Activated CD4-positive, alpha-beta T cell treated with anti-CD3 and anti-CD28 coated beads, Interleukin-2, amount 50 U/mL, for 24 hours (primary cell): ENCODE measurements around the gene XKRX.

Experiments
- DNase-seq, 2 donors: peaks; one replicate each; pipeline ENCODE4 v3.0.0-alpha.2; 2020; ENCODE audit warnings: low read depth in 1 of 2, low spot score in 1 of 2

Gene XKRX

DNA sequence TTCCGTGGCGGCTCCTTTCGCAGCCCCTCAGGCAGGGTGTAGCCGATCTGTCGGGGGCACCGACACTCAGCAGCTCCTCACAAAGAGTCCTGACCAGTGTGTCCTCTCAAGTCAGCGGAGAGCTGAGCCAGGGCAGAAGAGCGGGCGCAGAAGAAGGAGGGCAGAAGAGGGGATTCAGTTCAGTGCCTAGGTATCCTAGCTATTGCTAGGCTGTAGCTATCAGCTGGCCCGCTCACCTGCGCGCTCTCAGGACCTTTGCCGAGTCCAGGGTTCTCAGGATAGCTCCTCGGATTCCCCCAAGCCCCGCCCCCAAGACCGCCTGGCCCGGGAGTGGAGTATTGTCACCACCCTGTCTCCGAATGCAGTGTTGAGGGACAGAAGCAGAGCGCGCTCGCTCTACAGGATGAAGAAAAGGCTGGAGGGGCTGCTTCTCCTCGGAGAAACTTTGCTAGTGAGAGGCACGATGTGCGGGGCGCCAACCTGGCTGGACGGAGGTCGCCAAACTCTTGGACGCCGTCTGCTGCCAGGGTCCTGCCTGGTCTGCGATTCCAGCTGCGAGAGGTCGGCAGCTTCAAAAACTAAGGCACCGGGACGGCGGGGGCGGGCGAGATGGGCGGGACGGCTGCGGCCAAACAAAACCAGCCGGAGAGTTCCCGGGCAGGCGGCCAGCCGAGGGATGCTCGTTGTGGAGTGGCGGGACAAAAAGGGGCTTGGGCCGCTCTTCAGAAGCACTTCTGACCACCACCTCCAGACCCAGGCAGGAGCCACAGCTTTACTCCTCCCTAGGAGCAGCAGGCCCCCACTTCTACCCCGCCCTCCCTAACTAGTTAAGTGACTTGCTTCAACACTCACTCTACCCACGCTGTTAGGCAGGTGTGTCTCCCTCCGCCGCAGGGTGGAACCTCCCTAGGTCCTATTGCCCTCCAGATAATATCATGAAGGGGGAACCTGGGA lies at the start of gene XKRX:
XKRX (minus strand) TSS at position 258 of the 954 bp plus-strand sequence. CDS start 613 bp downstream, outside the sequence.
- peak; percentile 1 to 19 for DNase-seq

DNA sequence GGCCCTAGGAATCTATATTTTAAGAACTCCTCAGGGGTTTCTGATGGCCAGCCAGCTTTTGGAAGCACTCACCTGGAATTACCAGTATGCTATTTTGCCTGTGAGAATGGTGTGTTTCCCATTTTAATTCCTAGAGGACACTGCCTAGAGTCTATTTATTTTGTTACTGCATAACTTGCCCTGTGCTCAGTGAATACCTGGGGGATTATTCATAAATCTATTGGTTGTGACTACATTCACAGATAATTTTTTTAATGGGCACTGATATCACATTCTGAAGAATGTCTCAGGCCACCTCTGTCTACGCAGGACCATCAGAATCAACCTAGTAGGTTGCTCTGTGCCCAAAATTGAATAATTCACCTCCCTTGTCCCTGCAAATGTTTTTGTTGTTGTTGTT lies 47.5 kb upstream of the XKRX start:
- no peak for DNase-seq

DNA sequence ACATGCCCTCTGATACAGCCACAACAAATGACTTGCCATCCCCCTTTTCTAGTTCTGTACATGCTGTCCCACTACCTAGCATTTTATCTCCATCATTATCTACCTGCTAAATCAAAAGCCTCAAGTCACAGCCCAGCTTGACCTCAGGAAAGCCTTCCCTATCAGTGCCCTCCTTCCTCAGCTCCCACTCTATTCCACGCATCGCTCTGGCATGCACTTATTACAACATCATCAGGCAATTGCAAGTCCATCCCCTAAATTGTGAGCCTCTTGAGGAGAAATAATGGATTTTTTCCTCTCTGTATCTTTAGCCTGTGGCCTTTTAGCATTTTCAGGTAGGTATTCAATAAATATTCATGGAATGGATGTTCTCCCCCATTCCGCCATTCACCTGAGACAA lies 46.5 kb upstream of the XKRX start:
- no peak for DNase-seq

DNA sequence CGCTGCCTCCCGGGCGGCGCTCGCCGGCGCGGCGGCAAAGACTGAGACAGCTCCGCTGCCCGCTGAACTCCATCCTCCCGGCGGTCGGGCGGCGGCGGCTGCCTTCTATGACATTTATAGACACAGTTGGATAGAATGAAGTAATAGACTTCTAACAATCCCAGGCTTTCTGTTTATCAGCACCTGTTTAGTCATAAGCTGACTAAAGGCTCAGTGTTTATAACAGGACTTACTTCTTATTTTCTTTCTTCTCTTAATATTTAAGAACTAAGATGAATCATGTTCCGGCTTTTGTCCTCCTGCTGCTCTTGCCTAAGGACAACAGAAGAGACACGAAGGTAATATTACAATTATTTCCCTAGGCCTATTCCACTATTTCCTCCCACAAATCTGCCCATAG lies 44.7 kb upstream of the XKRX start:
- DNase-seq = no peak

DNA sequence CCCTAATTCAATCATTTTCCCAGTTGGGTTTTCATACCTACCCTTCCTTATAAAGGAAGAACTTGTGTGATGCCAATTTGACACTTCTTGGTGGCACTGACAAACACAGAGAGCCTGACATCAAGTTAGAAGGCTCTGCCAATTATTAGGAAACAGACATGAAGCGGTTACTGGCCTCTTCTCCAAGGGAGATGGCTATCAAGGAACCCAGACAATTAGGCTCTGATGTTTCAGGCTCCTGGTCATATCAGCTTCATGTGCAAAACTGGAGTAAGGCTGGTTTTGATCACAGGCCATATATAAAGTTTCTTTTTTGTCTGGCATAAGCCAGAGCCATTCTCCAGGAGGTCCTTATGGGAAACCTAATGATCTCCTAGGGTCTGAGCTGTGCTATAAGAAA lies 41.2 kb upstream of the XKRX start:
- no peak for DNase-seq

DNA sequence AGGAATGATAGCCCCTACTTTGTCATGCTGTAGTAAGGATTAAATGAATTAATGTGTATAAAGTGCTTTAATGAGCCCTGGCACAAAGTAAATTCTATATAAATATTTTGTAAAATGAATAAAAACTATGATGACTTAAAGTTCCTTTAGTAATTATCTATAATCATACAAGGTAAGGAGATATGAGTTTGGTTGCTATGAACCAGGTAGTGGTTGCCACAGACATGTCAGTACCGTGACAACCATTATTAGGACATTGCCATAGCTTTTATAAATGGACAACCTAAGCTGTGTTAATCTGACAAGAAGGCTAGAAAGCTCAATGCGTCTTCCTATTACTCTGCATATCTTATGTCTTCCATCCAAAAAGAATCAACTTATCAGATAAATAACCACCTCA lies 40.7 kb upstream of the XKRX start, which contains the start of gene ARL13A:
ARL13A (plus strand) TSS at position 301 of the 400 bp plus-strand sequence. CDS start 3,982 bp downstream, outside the sequence.
- no peak for DNase-seq

DNA sequence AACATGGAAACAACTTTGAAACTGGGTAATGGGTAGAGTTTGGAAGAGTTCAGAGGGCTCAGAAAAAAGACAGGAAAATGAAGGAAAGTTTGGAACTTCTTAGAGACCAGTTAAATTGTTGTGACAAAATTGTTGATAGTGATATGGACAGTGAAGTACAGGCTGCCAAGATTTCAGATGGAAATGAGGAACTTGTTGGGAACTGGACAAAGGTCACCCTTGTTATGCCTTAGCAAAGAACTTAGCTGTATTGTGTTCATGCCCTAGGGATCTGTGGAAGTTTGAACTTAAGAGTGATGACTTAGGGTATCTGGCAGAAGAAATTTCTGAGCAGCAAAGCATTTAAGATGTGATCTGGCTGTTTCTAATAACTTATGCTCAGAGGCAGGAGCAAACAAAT lies 35.6 kb upstream of the XKRX start:
- DNase-seq = no peak

DNA sequence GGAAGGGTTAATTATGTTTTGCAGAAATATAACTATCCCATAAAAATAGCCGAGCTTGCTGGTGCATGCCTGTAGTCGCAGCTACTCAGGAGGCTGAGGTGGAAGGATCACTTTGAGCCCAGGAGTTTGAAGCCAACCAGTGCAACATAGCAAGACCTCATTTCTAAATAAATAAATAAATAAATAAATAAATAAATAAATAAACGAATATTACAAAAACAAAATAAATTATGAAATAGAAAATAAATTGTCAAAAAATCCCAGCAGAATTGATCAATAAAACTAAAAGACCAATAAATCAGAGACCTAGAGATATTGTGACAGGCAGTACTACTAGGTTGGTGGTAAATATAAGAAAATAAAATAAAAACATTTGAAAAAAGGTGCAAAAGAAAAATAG lies 34.1 kb upstream of the XKRX start:
- no peak for DNase-seq

DNA sequence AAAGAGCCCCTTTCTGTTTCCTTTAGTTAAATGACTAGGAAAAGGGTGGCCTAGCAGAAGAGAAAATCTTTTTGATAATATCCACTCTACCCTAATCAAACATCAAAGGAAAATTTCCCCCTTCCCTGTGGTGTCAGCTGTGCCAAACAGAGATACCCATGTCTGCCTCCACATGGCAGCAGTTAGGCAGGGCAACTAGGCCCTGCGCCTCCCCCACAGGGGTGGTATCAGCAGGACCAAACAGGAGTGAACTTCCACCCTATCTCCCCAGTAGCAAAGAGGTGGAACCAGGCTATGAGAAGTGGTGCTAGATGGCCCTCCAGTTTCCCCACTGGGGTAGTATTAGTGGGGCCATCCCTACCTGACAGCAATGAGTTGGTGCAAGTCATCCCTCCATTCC lies 19.8 kb upstream of the XKRX start:
- no peak for DNase-seq

DNA sequence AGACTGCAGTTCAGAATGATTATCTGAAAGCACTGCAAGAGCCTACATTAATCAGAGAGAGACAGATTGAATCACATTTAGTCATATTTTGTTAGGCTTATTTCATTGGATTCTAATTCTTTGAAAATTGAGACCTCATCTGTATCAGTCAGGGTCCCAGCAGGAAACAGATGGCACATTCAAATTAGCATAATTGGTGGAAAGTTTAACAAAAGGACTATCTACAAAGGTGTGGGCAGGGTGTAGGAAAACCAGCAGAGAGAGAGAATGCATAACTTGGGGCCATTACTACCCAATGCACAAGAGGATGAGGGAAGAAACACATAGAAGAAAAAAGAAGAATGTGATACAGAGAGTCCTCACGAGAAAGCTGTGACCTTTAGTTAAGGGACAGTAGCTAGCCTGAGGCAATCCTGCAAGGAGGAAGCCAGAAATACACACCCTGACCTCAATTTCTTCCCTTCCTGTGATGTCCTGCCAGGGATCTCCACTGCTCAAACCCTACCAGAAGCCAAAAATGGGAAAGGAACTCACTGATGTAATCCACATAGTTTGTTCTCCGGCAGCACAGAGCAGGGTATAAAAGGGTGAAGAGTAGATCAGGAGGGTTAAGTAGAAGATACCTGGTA lies 17.7 kb upstream of the XKRX start:
- DNase-seq = no peak

DNA sequence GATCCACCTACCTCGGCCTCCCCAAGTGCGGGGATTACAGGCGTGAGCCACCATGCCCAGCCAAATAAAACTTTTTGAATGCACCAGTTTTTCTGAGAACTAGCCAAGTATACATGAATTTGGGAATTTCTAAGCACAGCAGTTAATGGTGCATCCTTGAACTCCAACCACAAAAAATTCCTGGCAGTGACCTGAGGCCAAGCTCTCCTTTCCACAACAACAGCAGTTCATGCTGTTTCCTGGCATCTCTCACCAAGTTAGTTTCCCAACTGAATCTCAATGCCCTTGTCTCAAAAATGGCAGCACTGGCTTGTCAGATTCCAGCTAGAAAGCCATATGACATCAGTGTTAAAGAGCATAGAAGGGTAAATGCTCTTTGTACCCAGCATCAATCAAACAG lies 15.9 kb upstream of the XKRX start:
- DNase-seq = no peak

DNA sequence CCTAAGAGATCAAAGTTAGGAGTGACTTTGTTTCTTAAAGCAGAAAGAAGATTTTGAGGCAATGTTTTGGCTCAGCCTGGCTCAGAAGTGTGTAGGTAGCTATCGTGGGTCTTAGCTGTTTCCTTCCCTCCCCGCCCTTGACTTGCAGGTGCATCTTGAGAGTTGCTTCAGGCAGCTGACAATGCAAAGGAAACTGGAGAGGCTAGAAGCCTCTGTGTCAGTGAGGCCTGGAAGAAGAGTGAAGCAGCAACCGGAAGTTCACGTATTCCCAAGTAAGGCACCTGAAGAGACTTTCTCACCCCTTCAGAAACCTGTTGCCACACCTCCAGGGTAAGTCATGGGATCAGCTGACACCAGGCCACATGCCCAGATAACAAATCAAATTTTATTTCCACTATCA lies 10.6 kb upstream of the XKRX start:
- DNase-seq = no peak

DNA sequence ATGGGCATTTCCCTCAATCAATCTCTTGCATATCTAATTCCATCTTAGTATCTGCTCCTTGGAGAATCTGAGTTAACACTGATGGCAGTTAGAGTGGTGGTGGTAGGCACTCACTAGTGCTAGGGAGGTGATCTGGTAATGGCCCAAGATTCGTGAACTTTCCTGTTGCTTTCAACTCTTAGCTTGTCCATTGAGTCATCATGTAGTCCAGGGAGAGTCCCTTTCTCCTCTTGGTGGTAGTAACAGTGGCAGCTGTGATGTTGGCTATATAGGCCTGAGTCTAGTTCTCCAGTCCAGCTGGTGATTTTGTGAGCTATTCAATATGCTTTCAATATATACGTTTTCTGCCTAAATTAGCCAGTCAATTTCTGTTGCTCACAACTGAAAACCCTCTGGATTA lies 7.0 kb upstream of the XKRX start:
- DNase-seq = no peak

DNA sequence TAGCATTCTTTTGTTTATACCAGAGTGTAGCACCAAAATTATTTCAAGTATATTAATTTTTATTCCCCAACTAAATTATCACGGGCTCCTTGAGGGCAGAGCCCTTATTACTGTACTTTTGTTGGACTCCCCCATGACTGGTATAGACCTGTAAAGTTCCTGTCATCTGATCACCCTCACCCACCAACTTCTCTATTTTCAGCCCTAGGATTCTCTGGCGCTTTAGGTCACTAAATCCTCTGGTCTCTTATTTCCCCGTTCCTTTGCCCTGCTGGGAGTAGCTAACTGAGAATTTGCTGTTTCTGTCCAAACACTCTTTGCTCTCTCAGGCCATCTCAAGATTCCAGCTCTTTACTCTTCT lies 3.2 kb upstream of the XKRX start:
- no peak for DNase-seq

DNA sequence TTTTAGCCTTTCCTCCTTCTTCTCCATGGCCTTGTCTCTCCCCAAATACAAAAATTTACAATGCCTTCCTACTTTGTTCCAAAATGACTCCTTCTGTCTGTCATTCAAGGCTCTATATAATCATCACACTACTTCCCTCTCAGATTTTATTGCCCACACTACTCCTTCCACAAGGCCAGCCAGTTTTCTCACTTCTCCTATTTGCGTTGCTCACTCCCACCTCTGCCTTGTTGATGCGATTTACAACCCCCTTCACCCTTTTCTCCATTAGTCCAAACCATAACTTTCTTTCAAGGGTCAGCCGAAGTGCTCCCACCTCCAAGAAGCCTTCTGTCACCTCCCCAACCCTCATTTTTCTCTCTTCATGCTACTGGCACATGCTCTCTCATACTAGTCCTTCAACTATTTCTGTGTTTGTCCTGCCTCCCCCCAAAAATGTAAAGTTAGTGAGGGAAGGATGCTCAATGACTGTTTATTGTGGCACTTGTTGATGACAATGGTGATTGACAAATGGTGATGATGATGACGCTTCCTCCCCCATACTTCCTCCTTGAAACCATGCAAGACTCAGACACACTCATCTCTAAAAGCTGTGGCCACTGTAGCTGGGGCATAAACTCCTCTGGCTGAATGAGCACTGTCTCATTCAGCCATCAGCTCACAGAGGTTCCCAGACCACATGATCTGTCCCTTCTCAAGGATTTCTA lies 2.7 kb upstream of the XKRX start:
- no peak for DNase-seq

DNA sequence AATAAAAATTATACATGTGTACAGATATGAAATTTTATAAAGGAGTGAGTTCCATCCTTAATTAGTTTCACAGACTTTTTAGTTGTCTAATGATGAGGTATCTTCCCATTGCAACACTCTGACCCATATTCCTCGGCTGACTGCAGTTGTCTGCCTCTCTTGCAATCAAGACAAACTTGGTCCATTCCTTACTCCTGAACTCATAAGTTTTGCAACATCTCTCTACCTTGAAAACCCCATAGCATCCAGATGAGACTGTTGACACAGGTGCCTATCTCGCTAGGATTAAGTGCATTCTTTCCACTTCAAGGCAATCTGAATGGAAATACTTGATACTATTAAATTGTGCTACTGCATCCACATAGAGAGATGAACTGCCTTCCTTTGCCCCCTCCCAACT lies 2.3 kb downstream of the XKRX start:
- DNase-seq = no peak

DNA sequence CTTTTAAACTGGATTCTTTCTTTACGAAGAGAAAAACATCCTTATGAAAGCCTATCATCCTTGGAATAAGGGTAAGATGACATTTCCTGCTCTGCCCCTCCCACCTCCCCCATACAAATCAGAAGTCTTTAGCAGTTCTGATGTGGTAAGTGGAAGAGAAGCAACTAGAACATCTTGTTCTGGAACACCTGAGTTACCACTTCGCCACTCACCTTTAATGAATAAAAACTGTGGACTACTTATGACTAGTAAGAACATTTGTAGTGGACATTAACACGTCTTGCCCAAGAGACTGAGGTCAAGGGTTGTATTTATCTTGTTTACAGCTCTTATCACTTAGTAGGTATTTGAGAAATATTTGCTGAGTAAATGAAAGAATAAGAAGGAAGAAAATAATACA lies 4.3 kb downstream of the XKRX start:
- no peak for DNase-seq

DNA sequence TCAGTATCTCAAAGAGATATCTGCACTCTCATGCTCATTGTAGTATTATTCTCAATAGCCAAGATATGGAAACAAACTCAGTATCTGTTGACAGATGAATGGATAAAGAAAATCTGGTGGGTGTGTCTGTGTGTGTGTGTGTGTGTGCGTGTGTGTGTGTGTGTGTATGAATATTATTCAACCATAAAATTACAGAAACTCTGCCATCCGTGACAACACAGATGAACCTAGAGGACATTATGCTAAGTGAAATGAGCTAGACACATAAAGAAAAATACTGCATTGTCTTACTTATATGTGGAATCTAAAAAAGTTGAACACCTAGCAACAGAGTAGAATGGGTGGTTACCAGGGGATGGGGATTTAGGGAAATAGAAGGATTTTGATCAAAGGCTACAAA lies 13.2 kb downstream of the XKRX start:
- DNase-seq = no peak

DNA sequence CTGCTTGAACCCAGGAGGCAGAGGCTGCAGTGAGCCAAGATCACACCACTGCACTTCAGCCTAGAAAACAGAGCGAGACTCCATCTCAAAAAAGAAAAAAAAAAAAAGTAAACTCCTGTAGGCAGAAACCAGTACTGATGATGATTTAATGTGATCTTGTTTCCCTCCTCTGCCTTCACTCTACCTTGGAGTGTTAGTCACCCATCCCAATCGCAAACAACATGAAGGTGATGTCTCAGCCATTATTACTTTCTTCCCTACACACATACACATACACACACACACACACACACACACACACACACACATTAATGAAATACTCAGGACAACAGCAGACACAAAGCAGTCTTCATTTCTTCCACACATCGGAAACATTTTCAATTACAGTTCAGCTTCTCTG lies 15.6 kb downstream of the XKRX start:
- no peak for DNase-seq

DNA sequence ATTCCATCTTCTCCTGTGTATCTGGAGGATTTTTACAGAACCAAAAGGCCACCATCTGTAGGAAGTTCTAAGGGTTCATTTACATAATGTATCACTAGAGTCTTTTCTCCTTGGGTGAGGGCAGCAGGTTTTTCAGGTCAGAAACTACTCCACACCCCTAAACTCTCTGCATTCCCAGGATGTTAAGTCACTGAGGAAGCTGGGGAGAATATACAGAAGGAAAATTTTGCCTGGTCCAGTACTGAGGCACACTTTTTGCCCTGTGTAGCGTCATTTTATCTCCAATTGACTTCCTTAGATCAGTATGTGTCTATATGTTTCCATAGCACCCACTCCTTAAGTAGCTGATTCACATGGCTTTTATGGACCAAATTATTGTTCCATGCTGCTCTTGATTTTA lies 17.0 kb downstream of the XKRX start:
- DNase-seq = no peak

DNA sequence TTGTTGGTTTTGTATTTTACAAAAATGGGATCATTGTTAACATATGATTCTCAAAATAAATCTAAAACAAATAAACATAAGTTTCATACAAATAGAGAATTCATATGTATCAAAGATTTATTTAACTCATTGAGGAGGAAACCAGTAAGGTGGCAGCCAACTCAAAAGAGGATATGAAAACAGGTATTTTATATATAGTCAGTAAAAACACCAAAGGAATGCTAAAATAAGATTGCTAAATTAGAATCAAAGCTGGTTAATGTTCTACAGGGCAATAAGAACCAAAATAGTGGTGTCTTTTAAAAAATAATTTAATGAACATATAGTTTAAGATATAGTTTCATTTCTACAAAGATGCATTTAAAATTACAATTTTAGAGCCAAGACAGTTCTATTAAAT lies 23.1 kb downstream of the XKRX start:
- no peak for DNase-seq

DNA sequence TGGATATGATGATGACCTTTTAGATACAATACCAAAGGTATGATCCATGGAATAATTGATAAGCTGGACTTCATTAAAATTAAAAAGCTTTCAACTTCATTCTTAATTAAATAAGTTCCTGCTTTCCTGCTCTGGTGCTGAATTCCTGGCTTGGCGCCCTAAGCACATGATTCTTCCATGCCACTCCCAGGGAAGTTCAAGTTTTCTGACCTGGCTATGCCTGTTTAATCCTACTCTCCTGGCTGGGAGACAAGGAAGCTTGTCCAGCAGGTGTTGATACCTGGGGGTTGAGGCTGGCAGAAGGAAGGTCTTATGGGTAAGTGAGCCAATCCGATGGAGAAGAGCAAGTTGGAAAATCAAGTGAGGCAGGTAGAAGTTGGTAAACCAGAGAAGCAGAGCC lies 24.3 kb downstream of the XKRX start:
- no peak for DNase-seq
